ENCODE data around the gene SRRM1.
"Not testable (repeated sequence)": the region's sequence is repeated elsewhere in the genome, so short reads cannot be mapped to it uniquely, and the experiment has no call there.

Gene SRRM1

DNA sequence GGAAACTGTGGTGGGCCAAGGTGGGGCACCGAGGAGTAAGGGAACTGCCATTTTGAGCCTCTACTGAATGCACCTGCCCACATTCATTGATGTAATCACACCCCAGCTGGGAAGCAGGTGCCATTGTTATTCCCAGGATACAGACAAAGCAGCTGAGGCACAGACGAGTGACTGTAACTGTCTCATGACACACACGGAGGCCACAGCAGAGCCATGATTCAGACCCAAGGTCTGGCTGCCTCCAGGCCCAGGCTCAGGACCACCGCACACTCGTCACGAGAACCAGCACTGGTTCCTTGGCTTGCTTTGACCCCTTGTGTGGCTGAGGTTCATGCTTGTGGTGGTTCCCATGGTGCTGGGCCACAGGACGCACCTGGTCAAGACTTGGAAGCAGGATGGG is 56.5 kb downstream of the SRRM1 start:
- Histone ChIP-seq H3K27ac (no peak overlapping the region), H3K36me3 (no peaks in the 10 kb centered on the region), H3K27me3 (no peaks in the 10 kb centered on the region), H3K4me1 (ENCODE audit: control insufficient read depth in 1 of 2, insufficient read depth in 1 of 2, low read depth in 1 of 2, low read length in 1 of 2) (no peaks in the 10 kb centered on the region), H3K9me3 (no peaks in the 10 kb centered on the region), H3K4me3 (ENCODE audit: low read depth in 1 of 2, low read length in 1 of 2) (no peak overlapping the region)
- TF ChIP-seq, protein P1, sequence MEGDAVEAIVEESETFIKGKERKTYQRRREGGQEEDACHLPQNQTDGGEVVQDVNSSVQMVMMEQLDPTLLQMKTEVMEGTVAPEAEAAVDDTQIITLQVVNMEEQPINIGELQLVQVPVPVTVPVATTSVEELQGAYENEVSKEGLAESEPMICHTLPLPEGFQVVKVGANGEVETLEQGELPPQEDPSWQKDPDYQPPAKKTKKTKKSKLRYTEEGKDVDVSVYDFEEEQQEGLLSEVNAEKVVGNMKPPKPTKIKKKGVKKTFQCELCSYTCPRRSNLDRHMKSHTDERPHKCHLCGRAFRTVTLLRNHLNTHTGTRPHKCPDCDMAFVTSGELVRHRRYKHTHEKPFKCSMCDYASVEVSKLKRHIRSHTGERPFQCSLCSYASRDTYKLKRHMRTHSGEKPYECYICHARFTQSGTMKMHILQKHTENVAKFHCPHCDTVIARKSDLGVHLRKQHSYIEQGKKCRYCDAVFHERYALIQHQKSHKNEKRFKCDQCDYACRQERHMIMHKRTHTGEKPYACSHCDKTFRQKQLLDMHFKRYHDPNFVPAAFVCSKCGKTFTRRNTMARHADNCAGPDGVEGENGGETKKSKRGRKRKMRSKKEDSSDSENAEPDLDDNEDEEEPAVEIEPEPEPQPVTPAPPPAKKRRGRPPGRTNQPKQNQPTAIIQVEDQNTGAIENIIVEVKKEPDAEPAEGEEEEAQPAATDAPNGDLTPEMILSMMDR (IDR thresholded peaks at IDR 0.05): no peak

DNA sequence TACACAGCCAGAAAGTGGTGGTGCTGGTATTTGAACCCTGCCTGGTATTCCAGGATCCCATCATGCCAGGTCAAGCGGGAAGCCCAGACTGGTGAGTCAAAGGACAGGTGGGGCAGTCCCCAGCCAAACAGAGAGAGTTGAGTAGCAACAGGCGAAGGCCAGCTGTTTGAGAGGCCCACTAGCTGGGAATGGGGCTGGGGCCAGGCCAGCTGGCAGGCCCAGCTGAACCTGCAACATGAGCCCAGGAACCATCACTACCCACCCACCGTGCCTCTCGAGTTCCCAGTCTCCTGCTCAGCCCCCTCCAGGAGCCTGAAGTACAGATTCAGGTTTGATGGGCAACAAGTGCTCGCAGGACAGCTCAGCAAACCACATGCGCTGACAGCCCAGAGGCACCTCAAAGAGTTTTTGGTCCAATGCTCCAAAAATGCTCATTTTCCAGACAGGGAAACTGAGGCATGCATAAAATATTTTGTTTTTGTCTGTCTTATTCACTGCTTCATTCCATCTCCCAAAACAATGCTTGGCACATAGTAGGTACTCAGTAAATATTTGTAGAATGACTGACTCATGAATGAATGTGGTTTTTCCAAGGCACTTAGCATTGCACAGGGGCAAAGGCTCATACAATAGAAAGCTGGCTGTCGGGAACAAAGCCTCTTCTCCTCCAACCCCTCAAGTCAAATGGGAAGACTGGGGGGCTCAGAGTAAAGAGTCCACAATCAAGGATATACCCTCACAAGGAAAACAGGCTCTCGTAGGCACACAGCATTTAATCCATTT is 59.6 kb downstream of the SRRM1 start:
- no peaks in the 10 kb centered on the region for H3K27me3 ChIP-seq
- H3K4me1 ChIP-seq (ENCODE audit: control insufficient read depth in 1 of 2, insufficient read depth in 1 of 2, low read depth in 1 of 2, low read length in 1 of 2): peaks cover 3 to 8% of the 10 kb centered on the region in 2 experiments
- H3K27ac ChIP-seq: no peak overlapping the region
- no peaks in the 10 kb centered on the region for H3K36me3 ChIP-seq
- TF ChIP-seq, protein P1 (IDR thresholded peaks at IDR 0.05): no peak
- no peak overlapping the region for H3K4me3 ChIP-seq (ENCODE audit: low read depth in 1 of 2, low read length in 1 of 2)
- H3K9me3 ChIP-seq: no peaks in the 10 kb centered on the region

DNA sequence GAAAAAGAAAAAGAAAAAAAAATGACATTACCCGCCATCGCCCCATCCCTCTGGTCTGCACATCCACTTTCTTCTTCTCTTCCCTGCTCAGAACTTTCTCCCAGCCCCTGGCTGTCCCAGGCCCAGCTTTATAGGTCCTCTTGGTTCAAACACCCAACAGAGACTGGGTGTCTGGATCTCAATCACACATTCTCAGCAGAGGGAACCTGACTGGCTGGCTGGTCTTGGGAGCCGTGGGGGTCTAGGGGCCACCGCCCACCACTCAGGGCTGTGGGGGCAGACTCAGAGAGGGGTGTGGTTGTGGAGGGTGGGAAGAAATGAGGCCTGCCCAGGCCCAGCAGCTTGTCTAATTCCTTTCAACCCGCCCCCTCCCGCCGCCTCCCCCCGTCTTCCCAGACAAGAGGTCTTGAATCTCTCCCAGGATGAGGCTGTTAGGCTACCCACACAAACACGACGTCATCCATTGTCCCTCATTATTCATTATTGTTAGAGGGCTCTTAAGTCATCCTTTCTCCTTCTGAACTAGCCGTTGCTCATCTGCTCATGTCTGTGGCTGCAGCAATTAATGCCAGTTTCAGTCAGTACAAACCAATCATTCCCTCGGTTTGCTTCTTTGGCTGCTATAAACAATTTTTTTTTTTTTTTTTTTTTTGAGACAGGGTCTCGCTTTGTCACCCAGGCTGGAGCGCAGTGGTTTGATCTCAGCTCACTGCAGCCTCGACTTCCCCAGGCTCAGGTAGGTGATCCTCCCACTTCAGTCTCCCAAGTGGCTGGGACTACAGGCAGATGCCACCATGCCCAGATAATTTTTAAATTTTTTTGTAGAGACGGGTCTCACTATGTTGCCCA is 61.5 kb downstream of the SRRM1 start:
- H3K9me3 ChIP-seq: no peaks in the 10 kb centered on the region
- H3K27me3 ChIP-seq: no peaks in the 10 kb centered on the region
- H3K36me3 ChIP-seq: no peaks in the 10 kb centered on the region
- H3K27ac ChIP-seq: no peak overlapping the region
- TF ChIP-seq, protein P1 (IDR thresholded peaks at IDR 0.05): no peak
- H3K4me3 ChIP-seq (ENCODE audit: low read depth in 1 of 2, low read length in 1 of 2): no peak overlapping the region
- H3K4me1 ChIP-seq (ENCODE audit: control insufficient read depth in 1 of 2, insufficient read depth in 1 of 2, low read depth in 1 of 2, low read length in 1 of 2): peaks cover 3 to 8% of the 10 kb centered on the region in 2 experiments

DNA sequence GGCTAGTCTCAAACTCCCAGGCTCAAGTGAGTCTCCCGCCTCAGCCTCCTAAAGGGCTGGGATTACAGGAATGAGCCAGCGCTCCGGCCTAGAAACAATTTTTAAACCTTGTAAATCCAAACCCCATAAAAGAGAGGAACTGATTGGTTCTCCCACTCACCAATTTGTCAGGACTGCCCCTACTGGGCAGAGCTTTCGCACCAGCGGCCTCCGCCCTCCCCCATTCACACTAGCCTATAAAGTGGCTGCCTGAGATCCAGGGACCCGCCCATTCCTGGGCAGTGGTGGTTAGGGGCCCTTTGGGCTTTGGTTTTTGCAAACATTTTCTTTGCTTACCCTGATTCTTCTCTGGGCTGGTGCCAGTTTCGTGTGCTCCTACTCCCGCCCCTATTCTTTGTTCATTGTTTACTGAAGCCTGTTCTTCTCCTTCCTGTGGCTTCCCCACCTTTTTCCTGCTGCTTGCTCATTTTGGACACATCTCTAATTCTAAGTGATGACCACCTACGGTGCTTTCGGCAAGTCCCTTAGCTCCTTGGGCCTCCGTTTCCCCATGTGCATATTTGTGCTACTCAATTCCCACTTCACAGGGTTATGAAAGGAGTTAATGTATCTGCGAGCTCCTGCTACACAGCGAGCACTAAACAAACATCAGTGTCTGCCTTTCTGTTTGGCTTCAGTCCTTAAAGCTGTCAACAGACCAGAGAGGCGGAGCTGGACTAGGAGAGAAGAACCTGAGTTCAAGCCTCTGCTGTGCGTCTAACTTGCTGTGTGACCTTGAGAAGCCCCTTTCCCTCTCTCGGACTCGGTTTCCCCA is 62.4 kb downstream of the SRRM1 start:
- H3K9me3 ChIP-seq: no peaks in the 10 kb centered on the region
- no peaks in the 10 kb centered on the region for H3K36me3 ChIP-seq
- H3K27ac ChIP-seq: no peak overlapping the region
- H3K27me3 ChIP-seq: no peaks in the 10 kb centered on the region
- peaks cover 3 to 8% of the 10 kb centered on the region in 2 experiments for H3K4me1 ChIP-seq (ENCODE audit: control insufficient read depth in 1 of 2, insufficient read depth in 1 of 2, low read depth in 1 of 2, low read length in 1 of 2)
- H3K4me3 ChIP-seq (ENCODE audit: low read depth in 1 of 2, low read length in 1 of 2): peak overlapping the region; percentile 2 to 30
- TF ChIP-seq, protein P1 (IDR thresholded peaks at IDR 0.05): no peak

DNA sequence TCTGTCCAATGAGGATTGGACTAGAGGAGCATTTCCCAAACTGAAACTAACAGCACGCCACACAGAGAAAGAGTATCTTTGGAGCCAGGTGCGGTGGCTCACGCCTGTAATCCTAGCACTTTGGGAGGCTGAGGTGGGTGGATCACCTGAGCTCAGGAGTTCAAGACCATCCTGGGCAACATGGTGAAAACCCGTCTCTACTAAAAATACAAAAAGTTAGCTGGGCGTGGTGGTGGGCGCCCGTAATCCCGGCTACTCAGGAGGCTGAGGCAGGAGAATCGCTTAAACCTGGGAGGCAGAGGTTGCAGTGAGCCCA is 62.9 kb downstream of the SRRM1 start:
- not testable (repeated sequence) for H3K27ac ChIP-seq; H3K4me1 ChIP-seq (ENCODE audit: control insufficient read depth in 1 of 2, insufficient read depth in 1 of 2, low read depth in 1 of 2, low read length in 1 of 2); H3K4me3 ChIP-seq (ENCODE audit: low read depth in 1 of 2, low read length in 1 of 2); H3K36me3 ChIP-seq; H3K9me3 ChIP-seq; H3K27me3 ChIP-seq

Data from neutrophil (primary cell).